Uterus (tissue), 4 donors: ENCODE measurements around the gene RPL7L1. TPM values are rescaled to one million over a fixed set of nuclear protein-coding genes. Genes with fewer than 3 reads are reported as not detected.

Experiments
- DNase-seq, 2 donors: peaks; one replicate each; pipeline ENCODE4 v3.0.0-alpha.2; 2019 to 2020
- H3K27ac ChIP-seq, 2 donors: fragments of 200-600 bp; sonication (generic); 1 replicate in 1 of 2; 2 replicates in 1 of 2; pipeline ENCODE4 v1.5.1; 2016 to 2018
- H3K27me3 ChIP-seq, 2 donors: fragments of 200-600 bp; sonication (generic); one replicate each; pipeline ENCODE4 v1.5.1; 2018 to 2019; ENCODE audit warnings: control low read depth in 1 of 2
- H3K36me3 ChIP-seq, 2 donors: fragments of 200-600 bp; sonication (generic); one replicate each; pipeline ENCODE4 v1.5.1; 2019; ENCODE audit warnings: control low read depth in 1 of 2
- H3K4me1 ChIP-seq, 2 donors: fragments of 200-600 bp; sonication (generic); one replicate each; pipeline ENCODE4 v1.5.1; 2018 to 2019; ENCODE audit warnings: control low read depth in 1 of 2
- H3K4me3 ChIP-seq, 2 donors: fragments of 200-600 bp; sonication (generic); 1 replicate in 1 of 2; 2 replicates in 1 of 2; pipeline ENCODE4 v1.5.1; 2018 to 2019; ENCODE audit warnings: mild to moderate bottlenecking in 1 of 2
- H3K9me3 ChIP-seq, 2 donors: fragments of 200-600 bp; sonication (generic); one replicate each; pipeline ENCODE4 v1.5.1; 2019; ENCODE audit warnings: control low read depth in 1 of 2
- POLR2A ChIP-seq, 2 donors: fragments of 450-650 bp; IDR thresholded peaks; one replicate each; pipeline ENCODE4 v1.6.1; 2016; ENCODE audit warnings: antibody characterized with exemption in 2 of 2, mild to moderate bottlenecking in 1 of 2, moderate library complexity in 1 of 2
- intact Hi-C: fragments of 100-400 bp; cut with DNase I; formaldehyde crosslinking; loops from one replicate; pipeline ENCODE4 v1.15.1; 2023; ENCODE audit warnings: low total_unique reads
- total RNA-seq, 4 donors: library from RNA; depleted of rRNA in 3 of 4; stranded (reverse); fragments of >200 nt in 3 of 4; gene quantifications; one replicate each; pipeline versions ENCODE4 v1.1.0 to v1.2.4, GENCODE V29; 2014 to 2023
- TF ChIP-seq, protein P1 (sequence below), 4 experiments: fragments of 200-600 bp in 2 of 4; fragments of 450-650 bp in 2 of 4; sonication (generic) in 2 of 4; IDR thresholded peaks; one replicate each; pipeline ENCODE4 v1.5.1; 2016 to 2019; ENCODE audit warnings: antibody characterized with exemption in 4 of 4, mild to moderate bottlenecking in 2 of 4, moderate library complexity in 1 of 4
- donor health status: DM: yes; HTN: yes; CAD: no.

The RPL7L1 gene
- total RNA-seq, 4 donors from 2014 or later, result 62.9 to 123 (median 82.1) TPM

DNA sequence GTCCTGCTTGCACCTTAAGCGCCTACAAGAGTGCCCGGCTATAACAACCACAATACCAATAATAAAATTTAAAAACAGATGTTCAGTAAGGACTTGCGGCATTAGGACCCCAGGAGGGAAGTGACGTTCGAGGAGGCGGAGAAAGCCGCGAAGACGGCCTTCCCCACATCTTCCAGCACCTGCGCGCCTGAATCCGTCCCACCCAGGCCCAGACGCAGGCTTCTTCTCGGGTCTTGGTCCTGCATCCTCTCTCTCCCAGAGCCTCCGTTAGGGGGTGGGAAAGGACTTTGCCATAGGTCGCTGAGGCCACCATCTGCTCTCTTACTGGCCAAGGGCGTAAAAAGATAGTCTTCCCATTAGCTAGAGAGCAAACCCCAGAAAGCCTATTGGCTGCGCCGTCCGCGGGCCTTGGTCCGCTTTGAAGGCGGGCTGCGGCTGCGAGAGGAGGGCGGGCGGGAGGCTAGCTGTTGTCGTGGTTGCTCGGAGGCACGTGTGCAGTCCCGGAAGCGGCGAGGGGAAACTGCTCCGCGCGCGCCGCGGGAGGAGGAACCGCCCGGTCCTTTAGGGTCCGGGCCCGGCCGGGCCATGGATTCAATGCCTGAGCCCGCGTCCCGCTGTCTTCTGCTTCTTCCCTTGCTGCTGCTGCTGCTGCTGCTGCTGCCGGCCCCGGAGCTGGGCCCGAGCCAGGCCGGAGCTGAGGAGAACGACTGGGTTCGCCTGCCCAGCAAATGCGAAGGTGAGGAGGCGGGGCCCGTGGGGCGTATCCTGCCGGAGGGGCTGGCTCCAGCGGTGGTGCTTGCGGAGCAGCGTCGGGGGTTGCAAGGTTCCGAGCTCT lies 49.8 kb downstream of the RPL7L1 start, which contains the start of gene CNPY3:
TSS of gene CNPY3 (plus strand) at position 495 of the 835 bp plus-strand sequence. CDS start at position 586, 91 bp downstream.
- H3K9me3 ChIP-seq, result no peaks in the 10 kb centered on the region
- no peaks in the 10 kb centered on the region for H3K27me3 ChIP-seq
- TF ChIP-seq POLR2A (IDR thresholded peaks at IDR 0.05), result peak in 1 of 2 donors; percentile 56
- TF ChIP-seq, protein P1, sequence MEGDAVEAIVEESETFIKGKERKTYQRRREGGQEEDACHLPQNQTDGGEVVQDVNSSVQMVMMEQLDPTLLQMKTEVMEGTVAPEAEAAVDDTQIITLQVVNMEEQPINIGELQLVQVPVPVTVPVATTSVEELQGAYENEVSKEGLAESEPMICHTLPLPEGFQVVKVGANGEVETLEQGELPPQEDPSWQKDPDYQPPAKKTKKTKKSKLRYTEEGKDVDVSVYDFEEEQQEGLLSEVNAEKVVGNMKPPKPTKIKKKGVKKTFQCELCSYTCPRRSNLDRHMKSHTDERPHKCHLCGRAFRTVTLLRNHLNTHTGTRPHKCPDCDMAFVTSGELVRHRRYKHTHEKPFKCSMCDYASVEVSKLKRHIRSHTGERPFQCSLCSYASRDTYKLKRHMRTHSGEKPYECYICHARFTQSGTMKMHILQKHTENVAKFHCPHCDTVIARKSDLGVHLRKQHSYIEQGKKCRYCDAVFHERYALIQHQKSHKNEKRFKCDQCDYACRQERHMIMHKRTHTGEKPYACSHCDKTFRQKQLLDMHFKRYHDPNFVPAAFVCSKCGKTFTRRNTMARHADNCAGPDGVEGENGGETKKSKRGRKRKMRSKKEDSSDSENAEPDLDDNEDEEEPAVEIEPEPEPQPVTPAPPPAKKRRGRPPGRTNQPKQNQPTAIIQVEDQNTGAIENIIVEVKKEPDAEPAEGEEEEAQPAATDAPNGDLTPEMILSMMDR (IDR thresholded peaks at IDR 0.05), result peak in 3 of 4 experiments; percentile 8 to 29 (median 14)
- peak within 1 kb of the TSS; percentile 92 to 96 for H3K27ac ChIP-seq
- DNase-seq, result peak; percentile 91 to 93
- H3K4me1 ChIP-seq, result no peaks in the 10 kb centered on the region
- peak within 1 kb of the TSS; percentile 82 to 98 for H3K4me3 ChIP-seq
- intact Hi-C loops, result loop anchor here (10.0 kb wide), 1 partner anchor 56 kb away; the partner anchor contains the start of gene PPP2R5D
- H3K36me3 ChIP-seq, result no peaks in the 10 kb centered on the region

DNA sequence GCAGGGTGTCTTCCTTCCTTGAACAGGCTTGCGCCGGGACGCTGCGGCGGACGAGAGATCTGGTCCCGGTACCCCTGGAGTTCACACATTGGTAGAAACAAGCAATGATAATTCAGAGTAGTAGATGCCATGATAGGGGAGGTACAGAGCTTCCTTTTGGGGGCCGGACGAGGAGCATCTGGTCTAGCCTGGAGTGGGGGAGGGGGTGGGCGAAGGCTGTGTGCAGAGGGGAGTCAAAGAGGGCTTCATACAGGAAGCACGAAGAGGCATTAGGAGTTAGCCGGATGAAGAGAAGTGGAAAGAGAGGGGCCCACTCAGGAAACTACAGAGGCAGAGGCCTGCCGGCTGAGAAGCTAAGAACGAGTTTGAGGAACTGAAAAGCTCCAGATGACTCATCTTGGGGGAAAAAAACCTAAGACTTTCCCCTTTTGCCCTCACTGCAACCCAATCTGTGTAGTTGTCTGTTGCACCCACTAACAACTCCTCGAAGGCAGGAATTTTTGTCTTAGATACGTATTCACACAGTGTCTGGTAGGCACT lies 50.5 kb downstream of the RPL7L1 start:
- no peaks in the 10 kb centered on the region for H3K9me3 ChIP-seq
- no peak for TF ChIP-seq POLR2A (IDR thresholded peaks at IDR 0.05)
- TF ChIP-seq, protein P1 (IDR thresholded peaks at IDR 0.05), result no peak
- peak overlapping the region; percentile 82 to 98 for H3K4me3 ChIP-seq
- H3K4me1 ChIP-seq, result no peaks in the 10 kb centered on the region
- H3K27me3 ChIP-seq, result no peaks in the 10 kb centered on the region
- H3K27ac ChIP-seq, result peak overlapping the region; percentile 92 to 96
- DNase-seq, result no peak
- intact Hi-C loops, result loop anchor here (10.0 kb wide), 1 partner anchor 55 kb away; the partner anchor contains the start of gene PPP2R5D
- H3K36me3 ChIP-seq, result no peaks in the 10 kb centered on the region

DNA sequence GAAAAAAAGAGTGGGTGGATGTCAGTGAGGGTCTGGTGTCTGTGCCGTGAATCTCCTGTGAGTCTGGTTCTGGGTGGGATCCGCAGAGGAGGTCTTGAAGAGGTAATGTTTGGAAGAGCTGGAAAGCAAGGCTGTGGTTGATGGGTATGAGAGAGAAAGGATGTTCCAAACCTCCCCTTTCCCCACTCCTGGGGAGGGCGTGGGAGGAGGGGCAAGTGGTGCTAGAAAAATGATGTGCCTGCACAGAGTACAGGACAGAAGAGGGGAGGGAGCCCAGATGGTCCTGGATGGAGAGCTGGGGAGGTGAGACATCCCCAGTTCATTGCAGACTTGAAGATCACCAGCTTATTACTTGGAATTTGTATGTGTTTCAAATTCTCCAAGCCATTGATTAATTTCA lies 53.0 kb downstream of the RPL7L1 start:
- Histone ChIP-seq H3K4me1 (no peaks in the 10 kb centered on the region), H3K36me3 (no peaks in the 10 kb centered on the region), H3K9me3 (no peaks in the 10 kb centered on the region), H3K27me3 (no peaks in the 10 kb centered on the region), H3K4me3 (no peak overlapping the region), H3K27ac (peak overlapping the region in 1 of 2 donors; percentile 0)
- intact Hi-C loops, result no loop called here
- TF ChIP-seq, protein P1 (IDR thresholded peaks at IDR 0.05), result no peak
- no peak for TF ChIP-seq POLR2A (IDR thresholded peaks at IDR 0.05)
- DNase-seq, result no peak

DNA sequence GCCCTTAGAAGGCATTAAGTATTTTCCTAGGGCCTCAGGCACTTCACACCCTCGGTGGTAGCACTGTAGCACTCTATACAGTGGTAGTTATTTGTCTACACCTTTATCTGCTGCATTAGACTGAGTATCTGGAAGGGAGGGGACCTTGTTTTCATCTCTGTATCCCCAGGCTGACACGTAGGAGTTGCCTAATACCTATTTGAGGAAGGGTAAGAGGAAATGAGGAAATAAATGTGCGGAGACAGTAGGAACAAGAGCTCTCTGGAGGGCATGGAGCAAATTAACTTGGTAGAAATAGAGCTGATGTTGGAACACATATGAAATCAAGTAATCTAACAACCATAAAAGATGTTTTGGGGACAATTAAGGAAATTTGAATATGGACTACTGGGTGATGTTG lies 53.8 kb downstream of the RPL7L1 start:
- TF ChIP-seq POLR2A (IDR thresholded peaks at IDR 0.05), result no peak
- TF ChIP-seq, protein P1 (IDR thresholded peaks at IDR 0.05), result no peak
- H3K4me3 ChIP-seq, result no peak overlapping the region
- H3K36me3 ChIP-seq, result no peaks in the 10 kb centered on the region
- intact Hi-C loops, result no loop called here
- H3K4me1 ChIP-seq, result no peaks in the 10 kb centered on the region
- no peak for DNase-seq
- H3K27ac ChIP-seq, result no peak overlapping the region
- no peaks in the 10 kb centered on the region for H3K27me3 ChIP-seq
- H3K9me3 ChIP-seq, result no peaks in the 10 kb centered on the region

DNA sequence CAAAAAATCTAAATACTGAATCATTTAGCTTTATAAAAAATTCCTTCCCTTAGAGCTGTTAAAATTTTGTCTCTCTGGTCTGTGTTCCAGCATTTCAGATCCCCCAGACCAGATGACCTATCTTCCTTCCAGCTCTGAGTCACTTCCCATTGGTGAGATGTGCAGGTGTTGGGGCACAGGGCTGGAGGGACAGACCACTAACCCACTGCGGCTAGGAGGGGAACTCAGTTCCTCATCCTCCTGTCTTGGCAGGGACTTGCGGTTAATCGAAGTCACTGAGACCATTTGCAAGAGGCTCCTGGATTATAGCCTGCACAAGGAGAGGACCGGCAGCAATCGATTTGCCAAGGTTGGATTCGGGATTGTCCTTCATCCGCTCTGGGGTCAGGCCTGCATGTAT lies 55.9 kb downstream of the RPL7L1 start:
- intact Hi-C loops, result no loop called here
- H3K27ac ChIP-seq, result no peak overlapping the region
- no peak overlapping the region for H3K4me3 ChIP-seq
- H3K27me3 ChIP-seq, result no peaks in the 10 kb centered on the region
- TF ChIP-seq, protein P1 (IDR thresholded peaks at IDR 0.05), result no peak
- TF ChIP-seq POLR2A (IDR thresholded peaks at IDR 0.05), result no peak
- no peak for DNase-seq
- no peaks in the 10 kb centered on the region for H3K9me3 ChIP-seq
- H3K4me1 ChIP-seq, result no peaks in the 10 kb centered on the region
- H3K36me3 ChIP-seq, result no peaks in the 10 kb centered on the region
